Caco-2 (cell line): ENCODE measurements around the gene TRPM4. TPM values are rescaled to one million over a fixed set of nuclear protein-coding genes. Genes with fewer than 3 reads are reported as not detected.
A peak's percentile ranks its signal among the peaks of the same experiment; 100 is the strongest.

ENCODE experiments used
- BruUV-seq: library from RNA; stranded (reverse); fragments of 400-500 nt; replicated peaks from 2 replicates; lab custom pipeline; 2021; lab: Mats Ljungman, UMichigan
- CTCF ChIA-PET: fragments of 300-600 bp; sonication (Branson Sonifier 250); formaldehyde crosslinking; loops from one replicate; lab custom pipeline; 2022; ENCODE audit warnings: antibody characterized with exemption; lab: Charles Lee
- POLR2A ChIA-PET: fragments of 300-600 bp; sonication (Branson Sonifier 250); formaldehyde crosslinking; loops from one replicate; lab custom pipeline; 2022; ENCODE audit warnings: antibody characterized with exemption; lab: Charles Lee
- DNase-seq, 2 experiments: peaks; one replicate each; pipeline versions ENCODE4 v3.0.0 to v3.0.0-alpha.2; 2020 to 2022
- H3K27me3 ChIP-seq: replicated peaks from 2 replicates; pipeline ENCODE4 v1.6.0; 2011; ENCODE audit warnings: low read length; ENCODE audit not compliant: control insufficient read depth, insufficient read depth
- H3K36me3 ChIP-seq: 2 replicates; pipeline ENCODE4 v1.5.1; 2011; ENCODE audit warnings: low read length; ENCODE audit not compliant: control insufficient read depth, insufficient read depth
- H3K4me1 ChIP-seq: fragments of 250-450 bp; sonication (Bioruptor Pico); 2 replicates; pipeline ENCODE4 v1.5.1; 2020; ENCODE audit warnings: mild to moderate bottlenecking
- H3K4me3 ChIP-seq: 2 replicates; pipeline ENCODE4 v1.5.1; 2011; ENCODE audit warnings: low read depth, mild to moderate bottlenecking, control low read depth, low read length
- H3K9me3 ChIP-seq: fragments of 250-450 bp; sonication (Bioruptor Pico); 2 replicates; pipeline ENCODE4 v1.5.1; 2020; ENCODE audit warnings: mild to moderate bottlenecking, moderate library complexity
- H3K27ac Mint-ChIP-seq: one replicate; pipeline ENCODE4 v1.8.0; 2022; ENCODE audit warnings: mixed read lengths; ENCODE audit not compliant: unreplicated experiment
- H3K27me3 Mint-ChIP-seq: one replicate; pipeline ENCODE4 v1.8.0; 2022; ENCODE audit warnings: mixed read lengths; ENCODE audit not compliant: insufficient read depth, unreplicated experiment
- H3K36me3 Mint-ChIP-seq: one replicate; pipeline ENCODE4 v1.8.0; 2022; ENCODE audit warnings: mild to moderate bottlenecking, mixed read lengths; ENCODE audit not compliant: insufficient read depth, unreplicated experiment
- H3K4me1 Mint-ChIP-seq: one replicate; pipeline ENCODE4 v1.8.0; 2022; ENCODE audit warnings: low read depth, mixed read lengths; ENCODE audit not compliant: unreplicated experiment
- H3K4me3 Mint-ChIP-seq: one replicate; pipeline ENCODE4 v1.8.0; 2022; ENCODE audit warnings: mild to moderate bottlenecking, moderate library complexity, mixed read lengths; ENCODE audit not compliant: unreplicated experiment
- H3K9me3 Mint-ChIP-seq: one replicate; pipeline ENCODE4 v1.8.0; 2022; ENCODE audit warnings: mixed read lengths; ENCODE audit not compliant: unreplicated experiment
- CTCF ChIP-seq, 2 experiments: fragments of 200-600 bp in 1 of 2; IDR thresholded peaks; 1 replicate in 1 of 2; 2 replicates in 1 of 2; pipeline versions ENCODE4 v1.5.1 to v1.8.0; 2011 to 2022; ENCODE audit warnings: antibody characterized with exemption in 1 of 2, control low read depth in 1 of 2, inconsistent platforms in 1 of 2, low read depth in 1 of 2, low read length in 1 of 2, mild to moderate bottlenecking in 1 of 2, moderate library complexity in 1 of 2; ENCODE audit not compliant: insufficient read depth in 1 of 2, severe bottlenecking in 1 of 2, unreplicated experiment in 1 of 2
- intact Hi-C: fragments of 100-400 bp; cut with micrococcal nuclease; formaldehyde crosslinking; loops from one replicate; pipeline ENCODE4 v1.10.0; 2022; ENCODE audit not compliant: unreplicated experiment
- total RNA-seq: library from RNA; stranded (reverse); gene quantifications from 2 replicates; pipeline ENCODE4 v1.2.3, GENCODE V29; 2022

TRPM4 gene
- total RNA-seq, 1 experiment from 2014 or later, result 27.8 TPM

GRCh38 chr19:49140951-49141350, 16.6 kb upstream of the TRPM4 start:
- ChIA-PET CTCF (no interaction called here), POLR2A (no interaction called here)
- Mint-ChIP-seq H3K4me1 (peaks cover 5% of the 10 kb centered on the region), H3K36me3 (peaks cover 12% of the 10 kb centered on the region), H3K27ac (no peak overlapping the region), H3K9me3 (no peaks in the 10 kb centered on the region), H3K4me3 (peak overlapping the region; percentile 1), H3K27me3 (no peaks in the 10 kb centered on the region)
- Histone ChIP-seq H3K9me3 (no peaks in the 10 kb centered on the region), H3K4me3 (no peak overlapping the region), H3K36me3 (peaks cover 1% of the 10 kb centered on the region; the same call in 1 of the 2 replicates), H3K27me3 (no peaks in the 10 kb centered on the region), H3K4me1 (no peaks in the 10 kb centered on the region)
- no TSS peak for BruUV-seq
- intact Hi-C loops, result no loop called here
- no peak for DNase-seq
- TF ChIP-seq CTCF (IDR thresholded peaks at IDR 0.05; ENCODE audit: insufficient read depth in 1 of 2, low read depth in 1 of 2, low read length in 1 of 2, severe bottlenecking in 1 of 2, unreplicated experiment in 1 of 2), result no peak

DNA sequence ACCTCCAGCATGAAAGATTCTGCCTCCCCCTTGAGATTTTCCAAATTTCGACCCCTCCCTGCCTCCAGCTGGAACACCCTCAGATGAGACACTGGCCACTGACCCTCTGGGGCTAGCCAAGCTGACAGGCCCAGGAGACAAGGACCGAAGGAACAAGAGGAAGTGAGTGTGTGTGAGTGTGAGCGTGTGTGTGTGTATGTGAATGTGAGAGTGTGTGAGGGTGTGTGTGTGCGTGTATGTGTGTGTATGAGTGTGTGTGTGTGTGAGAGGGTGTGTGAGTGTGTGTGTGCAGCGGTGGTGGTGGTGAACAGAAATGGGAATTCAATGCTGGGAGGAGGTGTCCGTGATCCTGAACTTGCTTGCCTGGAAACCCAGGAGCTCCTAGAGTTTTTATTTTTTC, 16.2 kb upstream of the TRPM4 start:
- no peaks in the 10 kb centered on the region for H3K27me3 Mint-ChIP-seq
- ChIA-PET POLR2A (no interaction called here), CTCF (no interaction called here)
- Histone ChIP-seq H3K36me3 (peaks cover 1% of the 10 kb centered on the region; the same call in 1 of the 2 replicates), H3K9me3 (no peaks in the 10 kb centered on the region), H3K4me1 (no peaks in the 10 kb centered on the region), H3K27me3 (no peaks in the 10 kb centered on the region), H3K4me3 (no peak overlapping the region)
- H3K27ac Mint-ChIP-seq, result no peak overlapping the region
- no peak for TF ChIP-seq CTCF (IDR thresholded peaks at IDR 0.05; ENCODE audit: insufficient read depth in 1 of 2, low read depth in 1 of 2, low read length in 1 of 2, severe bottlenecking in 1 of 2, unreplicated experiment in 1 of 2)
- peaks cover 13% of the 10 kb centered on the region for H3K36me3 Mint-ChIP-seq
- intact Hi-C loops, result no loop called here
- no peaks in the 10 kb centered on the region for H3K9me3 Mint-ChIP-seq
- peak overlapping the region; percentile 1 for H3K4me3 Mint-ChIP-seq
- peaks cover 7% of the 10 kb centered on the region for H3K4me1 Mint-ChIP-seq
- BruUV-seq, result no TSS peak
- no peak for DNase-seq

DNA sequence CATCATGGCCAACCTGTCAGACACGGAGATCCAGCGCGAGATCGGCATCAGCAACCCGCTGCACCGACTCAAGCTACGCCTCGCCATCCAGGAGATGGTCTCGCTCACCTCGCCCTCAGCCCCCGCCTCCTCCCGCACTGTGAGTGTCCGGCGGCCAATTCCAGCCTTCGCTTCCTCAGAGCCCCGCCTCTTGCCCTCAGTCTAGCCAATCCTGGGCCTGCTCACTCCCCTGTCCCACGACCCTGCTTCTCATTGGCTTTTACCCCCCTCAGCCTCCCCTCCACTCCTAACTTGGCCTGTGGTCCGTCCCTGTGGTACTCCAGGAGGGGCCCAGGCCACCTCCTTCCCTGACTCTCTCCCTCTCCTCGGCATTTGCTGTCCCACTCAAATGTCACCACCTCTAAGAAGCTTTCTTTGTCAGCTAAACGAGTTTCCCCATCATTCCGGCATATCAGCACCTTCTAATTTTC, 14.7 kb upstream of the TRPM4 start:
- Histone ChIP-seq H3K36me3 (peaks cover 1% of the 10 kb centered on the region; the same call in 1 of the 2 replicates), H3K4me3 (peak overlapping the region; percentile 46), H3K27me3 (no peaks in the 10 kb centered on the region), H3K9me3 (no peaks in the 10 kb centered on the region), H3K4me1 (no peaks in the 10 kb centered on the region)
- peak overlapping the region; percentile 65 for H3K4me3 Mint-ChIP-seq
- no peaks in the 10 kb centered on the region for H3K27me3 Mint-ChIP-seq
- peaks cover 13% of the 10 kb centered on the region for H3K4me1 Mint-ChIP-seq
- peaks cover 19% of the 10 kb centered on the region for H3K36me3 Mint-ChIP-seq
- no TSS peak for BruUV-seq
- ChIA-PET POLR2A (no interaction called here), CTCF (interaction anchor here (0.6 to 1.2 kb wide), 2 partner anchors 44 to 45 kb away, joined by 3 to 7 read pairs; no protein-coding TSS in a partner anchor)
- DNase-seq, result peak; percentile 87 to 90
- intact Hi-C loops, result no loop called here
- TF ChIP-seq CTCF (IDR thresholded peaks at IDR 0.05; ENCODE audit: insufficient read depth in 1 of 2, low read depth in 1 of 2, low read length in 1 of 2, severe bottlenecking in 1 of 2, unreplicated experiment in 1 of 2), result no peak
- no peaks in the 10 kb centered on the region for H3K9me3 Mint-ChIP-seq
- H3K27ac Mint-ChIP-seq, result peak overlapping the region; percentile 30
